Nephron (organoid): ENCODE results near the gene PPP4R2.

Experiments
- H3K27ac Mint-ChIP-seq, 3 experiments: 2 replicates each; pipeline ENCODE4 v1.8.0; 2020; ENCODE audit warnings: mixed read lengths in 3 of 3, mild to moderate bottlenecking in 2 of 3, moderate library complexity in 1 of 3
- H3K27me3 Mint-ChIP-seq: 2 replicates; pipeline ENCODE4 v1.8.0; 2021; ENCODE audit warnings: low read depth, mild to moderate bottlenecking, moderate library complexity, mixed read lengths
- H3K36me3 Mint-ChIP-seq: 2 replicates; pipeline ENCODE4 v1.8.0; 2020; ENCODE audit warnings: low read depth, mixed read lengths
- H3K4me1 Mint-ChIP-seq: 2 replicates; pipeline ENCODE4 v1.8.0; 2020; ENCODE audit warnings: mixed read lengths
- H3K4me3 Mint-ChIP-seq, 3 experiments: 2 replicates each; pipeline ENCODE4 v1.8.0; 2020; ENCODE audit warnings: mild to moderate bottlenecking in 3 of 3, mixed read lengths in 3 of 3, moderate library complexity in 2 of 3
- H3K9me3 Mint-ChIP-seq: 2 replicates; pipeline ENCODE4 v1.8.0; 2020; ENCODE audit warnings: mixed read lengths
- TF ChIP-seq, protein P1 (sequence below), 3 experiments: fragments of 200-600 bp; sonication (generic); IDR thresholded peaks; one replicate each; pipeline ENCODE4 v1.5.0; 2021; ENCODE audit warnings: antibody characterized with exemption in 3 of 3; ENCODE audit not compliant: unreplicated experiment in 3 of 3

PPP4R2 gene

DNA sequence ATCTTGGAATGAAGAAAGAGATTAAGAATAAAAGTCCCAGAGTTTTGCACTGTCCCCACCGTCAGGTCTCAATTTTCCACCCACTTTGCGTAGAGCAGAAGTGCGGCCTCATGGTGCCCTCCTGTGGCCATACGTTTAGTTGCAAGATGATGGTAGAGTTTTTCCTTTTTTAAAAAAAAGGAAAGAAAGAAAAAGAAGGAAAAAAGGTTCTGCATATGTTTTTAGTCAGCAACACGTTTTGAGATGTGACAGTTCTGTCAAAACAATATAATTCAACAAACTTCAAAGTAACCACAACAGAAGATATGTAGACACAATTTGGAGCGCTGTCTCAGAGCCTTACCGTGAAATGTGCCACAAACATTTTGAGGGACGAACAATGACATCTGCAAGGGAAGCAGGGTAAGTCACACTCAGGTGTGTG is 89.5 kb downstream of the PPP4R2 start:
- H3K4me1 Mint-ChIP-seq = no peaks in the 10 kb centered on the region
- peaks cover 2% of the 10 kb centered on the region for H3K9me3 Mint-ChIP-seq
- H3K36me3 Mint-ChIP-seq = no peaks in the 10 kb centered on the region
- H3K27ac Mint-ChIP-seq = no peak overlapping the region
- H3K4me3 Mint-ChIP-seq = no peak overlapping the region
- no peaks in the 10 kb centered on the region for H3K27me3 Mint-ChIP-seq
- TF ChIP-seq, protein P1, sequence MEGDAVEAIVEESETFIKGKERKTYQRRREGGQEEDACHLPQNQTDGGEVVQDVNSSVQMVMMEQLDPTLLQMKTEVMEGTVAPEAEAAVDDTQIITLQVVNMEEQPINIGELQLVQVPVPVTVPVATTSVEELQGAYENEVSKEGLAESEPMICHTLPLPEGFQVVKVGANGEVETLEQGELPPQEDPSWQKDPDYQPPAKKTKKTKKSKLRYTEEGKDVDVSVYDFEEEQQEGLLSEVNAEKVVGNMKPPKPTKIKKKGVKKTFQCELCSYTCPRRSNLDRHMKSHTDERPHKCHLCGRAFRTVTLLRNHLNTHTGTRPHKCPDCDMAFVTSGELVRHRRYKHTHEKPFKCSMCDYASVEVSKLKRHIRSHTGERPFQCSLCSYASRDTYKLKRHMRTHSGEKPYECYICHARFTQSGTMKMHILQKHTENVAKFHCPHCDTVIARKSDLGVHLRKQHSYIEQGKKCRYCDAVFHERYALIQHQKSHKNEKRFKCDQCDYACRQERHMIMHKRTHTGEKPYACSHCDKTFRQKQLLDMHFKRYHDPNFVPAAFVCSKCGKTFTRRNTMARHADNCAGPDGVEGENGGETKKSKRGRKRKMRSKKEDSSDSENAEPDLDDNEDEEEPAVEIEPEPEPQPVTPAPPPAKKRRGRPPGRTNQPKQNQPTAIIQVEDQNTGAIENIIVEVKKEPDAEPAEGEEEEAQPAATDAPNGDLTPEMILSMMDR (IDR thresholded peaks at IDR 0.05; ENCODE audit: unreplicated experiment in 3 of 3) = peak; percentile 85 to 90 (median 87)

DNA sequence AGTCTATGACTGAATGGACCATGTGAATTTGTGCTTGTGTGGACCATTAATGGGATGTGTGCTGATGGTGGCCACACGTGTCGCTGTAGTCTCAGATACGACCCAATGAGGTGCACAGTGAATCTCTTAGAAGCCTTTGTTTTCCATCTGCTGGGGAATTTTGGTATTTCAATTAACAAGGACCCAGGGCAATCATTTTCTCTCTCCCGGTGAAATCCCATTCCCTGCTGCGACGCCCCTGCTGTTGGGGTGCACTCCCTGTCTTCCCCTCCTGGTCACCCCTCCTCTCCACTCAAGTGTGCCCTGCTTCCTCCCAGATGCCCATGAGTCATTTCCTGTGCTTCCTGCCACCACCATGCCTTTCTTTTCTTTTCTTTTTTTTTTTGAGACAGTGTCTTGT is 97.5 kb downstream of the PPP4R2 start:
- Mint-ChIP-seq H3K9me3 (peaks cover 2% of the 10 kb centered on the region), H3K27me3 (peaks cover 7% of the 10 kb centered on the region), H3K4me1 (no peaks in the 10 kb centered on the region), H3K36me3 (no peaks in the 10 kb centered on the region), H3K27ac (peak overlapping the region in 1 of 3 experiments; percentile 6), H3K4me3 (no peak overlapping the region)
- TF ChIP-seq, protein P1 (IDR thresholded peaks at IDR 0.05; ENCODE audit: unreplicated experiment in 3 of 3) = no peak

- no peaks in the 10 kb centered on the region for H3K4me1 Mint-ChIP-seq
- H3K36me3 Mint-ChIP-seq = no peaks in the 10 kb centered on the region
- H3K27ac Mint-ChIP-seq = no peak overlapping the region
- peaks cover 2% of the 10 kb centered on the region for H3K9me3 Mint-ChIP-seq
- peaks cover 7% of the 10 kb centered on the region for H3K27me3 Mint-ChIP-seq
- TF ChIP-seq, protein P1 (IDR thresholded peaks at IDR 0.05; ENCODE audit: unreplicated experiment in 3 of 3) = no peak
- H3K4me3 Mint-ChIP-seq = no peak overlapping the region
Measured at GRCh38 chr3:73094951-73095350, 98.3 kb downstream of the PPP4R2 start.

DNA sequence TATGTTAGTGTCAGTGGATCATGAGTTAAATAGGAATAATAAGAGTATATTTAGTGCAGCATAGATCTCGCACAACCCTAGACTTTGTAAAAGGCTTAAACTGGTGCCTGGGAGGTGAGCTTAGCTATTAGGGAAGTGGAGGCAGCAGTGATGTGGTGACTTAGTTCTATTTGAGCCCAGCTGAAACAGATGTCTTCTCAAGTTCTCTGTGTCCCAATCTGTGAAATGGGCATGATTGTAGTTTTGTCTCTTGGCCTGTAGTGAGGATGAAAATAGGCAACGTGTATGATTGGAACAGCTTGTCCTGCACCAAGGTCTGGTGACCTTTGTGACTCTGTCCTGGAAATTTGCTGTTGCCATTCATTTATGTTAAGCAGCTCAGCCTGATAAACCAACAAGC is 99.6 kb downstream of the PPP4R2 start:
- peaks cover 5% of the 10 kb centered on the region for H3K4me1 Mint-ChIP-seq
- H3K27ac Mint-ChIP-seq = no peak overlapping the region
- TF ChIP-seq, protein P1 (IDR thresholded peaks at IDR 0.05; ENCODE audit: unreplicated experiment in 3 of 3) = no peak
- peaks cover 10% of the 10 kb centered on the region for H3K27me3 Mint-ChIP-seq
- H3K9me3 Mint-ChIP-seq = no peaks in the 10 kb centered on the region
- no peak overlapping the region for H3K4me3 Mint-ChIP-seq
- no peaks in the 10 kb centered on the region for H3K36me3 Mint-ChIP-seq

- Mint-ChIP-seq H3K9me3 (no peaks in the 10 kb centered on the region), H3K27me3 (peaks cover 12% of the 10 kb centered on the region), H3K4me1 (peaks cover 16% of the 10 kb centered on the region), H3K4me3 (no peak overlapping the region), H3K27ac (no peak overlapping the region), H3K36me3 (no peaks in the 10 kb centered on the region)
- TF ChIP-seq, protein P1 (IDR thresholded peaks at IDR 0.05; ENCODE audit: unreplicated experiment in 3 of 3) = no peak
Measured at GRCh38 chr3:73098026-73098425, 101.4 kb downstream of the PPP4R2 start.

DNA sequence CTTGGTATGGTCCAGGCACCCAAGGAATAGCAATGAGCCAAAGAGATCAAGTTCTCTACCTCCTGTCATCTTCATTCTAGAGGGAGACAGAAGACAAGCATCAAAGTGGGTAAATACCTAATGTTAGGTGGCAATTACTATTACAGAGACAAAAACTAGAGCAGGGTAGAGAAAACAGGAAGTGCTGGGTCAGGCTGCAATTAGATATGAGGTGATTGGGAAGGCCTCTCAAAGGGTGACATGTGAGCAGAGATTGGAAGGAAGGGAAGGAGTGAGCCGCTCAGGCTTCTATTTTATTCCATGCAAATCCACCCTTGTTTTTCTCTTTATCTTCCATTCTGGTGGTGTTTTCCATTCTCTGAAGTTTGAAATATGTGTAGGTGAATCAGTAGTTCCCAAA is 102.3 kb downstream of the PPP4R2 start:
- Mint-ChIP-seq H3K27ac (no peak overlapping the region), H3K4me1 (peaks cover 16% of the 10 kb centered on the region), H3K4me3 (no peak overlapping the region), H3K36me3 (no peaks in the 10 kb centered on the region), H3K9me3 (no peaks in the 10 kb centered on the region), H3K27me3 (peaks cover 19% of the 10 kb centered on the region)
- TF ChIP-seq, protein P1 (IDR thresholded peaks at IDR 0.05; ENCODE audit: unreplicated experiment in 3 of 3) = no peak
